Measurements from ENCODE around the gene HOXB7.
A peak's percentile ranks its signal among the peaks of the same experiment; 100 is the strongest.

HOXB7 gene

DNA sequence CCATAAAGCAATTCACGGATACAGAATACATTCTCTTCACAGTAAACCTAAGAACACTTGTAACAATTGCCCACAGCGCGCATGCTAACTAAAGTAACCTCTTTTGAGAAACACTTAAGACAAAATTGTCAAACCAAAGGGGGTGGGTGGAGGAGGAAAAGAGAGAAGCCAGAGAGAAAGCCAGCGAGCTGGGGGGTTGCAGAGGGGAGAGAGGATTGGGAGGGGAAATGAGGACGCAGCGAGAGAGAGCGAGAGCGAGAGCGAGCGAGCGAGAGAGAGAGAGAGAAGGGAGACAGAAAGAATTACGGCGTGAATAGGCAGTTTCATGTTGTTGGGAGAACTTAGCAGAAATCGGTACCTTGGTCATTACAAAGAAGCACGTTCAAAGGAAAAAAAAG is 1.6 kb upstream of the HOXB7 start:
- no peaks in the 10 kb centered on the region for H3K36me3 ChIP-seq (ENCODE audit: control insufficient read depth, insufficient read depth, low read length)
- DNase-seq (ENCODE audit: extremely low read depth, insufficient read length): no peak
- peak overlapping the region; percentile 48 for H3K4me3 ChIP-seq (replicated peaks; ENCODE audit: low read depth, low read length)
- peaks cover 3% of the 10 kb centered on the region for H3K27me3 ChIP-seq (replicated peaks; ENCODE audit: control insufficient read depth, insufficient read depth, low read length)
- TF ChIP-seq, protein P1, sequence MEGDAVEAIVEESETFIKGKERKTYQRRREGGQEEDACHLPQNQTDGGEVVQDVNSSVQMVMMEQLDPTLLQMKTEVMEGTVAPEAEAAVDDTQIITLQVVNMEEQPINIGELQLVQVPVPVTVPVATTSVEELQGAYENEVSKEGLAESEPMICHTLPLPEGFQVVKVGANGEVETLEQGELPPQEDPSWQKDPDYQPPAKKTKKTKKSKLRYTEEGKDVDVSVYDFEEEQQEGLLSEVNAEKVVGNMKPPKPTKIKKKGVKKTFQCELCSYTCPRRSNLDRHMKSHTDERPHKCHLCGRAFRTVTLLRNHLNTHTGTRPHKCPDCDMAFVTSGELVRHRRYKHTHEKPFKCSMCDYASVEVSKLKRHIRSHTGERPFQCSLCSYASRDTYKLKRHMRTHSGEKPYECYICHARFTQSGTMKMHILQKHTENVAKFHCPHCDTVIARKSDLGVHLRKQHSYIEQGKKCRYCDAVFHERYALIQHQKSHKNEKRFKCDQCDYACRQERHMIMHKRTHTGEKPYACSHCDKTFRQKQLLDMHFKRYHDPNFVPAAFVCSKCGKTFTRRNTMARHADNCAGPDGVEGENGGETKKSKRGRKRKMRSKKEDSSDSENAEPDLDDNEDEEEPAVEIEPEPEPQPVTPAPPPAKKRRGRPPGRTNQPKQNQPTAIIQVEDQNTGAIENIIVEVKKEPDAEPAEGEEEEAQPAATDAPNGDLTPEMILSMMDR (IDR thresholded peaks at IDR 0.05; ENCODE audit: insufficient read depth, low read length, poor library complexity, severe bottlenecking): no peak

DNA sequence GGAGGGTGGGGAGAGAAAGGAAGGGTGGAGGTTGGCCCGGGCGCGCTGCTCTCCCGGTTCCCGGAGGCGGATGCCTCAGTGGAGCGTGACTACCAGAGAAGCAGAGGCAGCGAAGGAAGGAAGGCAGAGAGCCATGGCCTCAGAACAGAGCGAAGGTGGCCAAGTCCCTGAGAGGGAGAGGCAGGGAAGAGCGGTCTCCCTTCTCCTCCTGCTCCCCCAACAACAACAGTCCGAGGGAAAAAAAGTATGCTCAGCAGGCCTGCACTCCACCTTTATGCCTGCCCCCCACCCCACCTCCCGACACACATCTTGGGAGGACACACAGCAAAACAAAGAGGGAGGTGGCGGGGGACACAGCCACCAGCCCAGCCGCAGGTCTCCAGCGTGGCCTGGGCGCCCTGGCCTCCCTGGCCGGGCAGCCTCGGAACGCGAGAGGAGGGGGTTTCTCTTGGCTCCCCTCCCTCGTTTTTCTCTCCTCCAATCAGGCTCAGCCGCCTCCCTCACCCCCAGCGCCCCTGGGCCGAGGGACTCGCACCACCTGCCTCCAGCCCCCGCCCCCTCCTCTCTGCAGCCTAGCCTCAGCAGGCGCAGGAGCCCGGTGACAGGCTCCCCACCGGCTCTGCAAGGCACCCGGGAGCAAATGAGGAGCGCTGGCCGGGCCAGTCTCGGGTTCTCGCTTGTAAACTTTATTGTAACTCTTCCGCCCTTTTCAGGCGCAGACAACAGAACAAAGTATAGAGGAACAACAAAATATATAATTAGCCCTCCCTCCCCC is 1.1 kb upstream of the HOXB7 start:
- no peak for DNase-seq (ENCODE audit: extremely low read depth, insufficient read length)
- TF ChIP-seq, protein P1 (IDR thresholded peaks at IDR 0.05; ENCODE audit: insufficient read depth, low read length, poor library complexity, severe bottlenecking): no peak
- Histone ChIP-seq H3K36me3 (ENCODE audit: control insufficient read depth, insufficient read depth, low read length) (no peaks in the 10 kb centered on the region), H3K4me3 (replicated peaks; ENCODE audit: low read depth, low read length) (peak overlapping the region; percentile 82), H3K27me3 (replicated peaks; ENCODE audit: control insufficient read depth, insufficient read depth, low read length) (peaks cover 3% of the 10 kb centered on the region)

DNA sequence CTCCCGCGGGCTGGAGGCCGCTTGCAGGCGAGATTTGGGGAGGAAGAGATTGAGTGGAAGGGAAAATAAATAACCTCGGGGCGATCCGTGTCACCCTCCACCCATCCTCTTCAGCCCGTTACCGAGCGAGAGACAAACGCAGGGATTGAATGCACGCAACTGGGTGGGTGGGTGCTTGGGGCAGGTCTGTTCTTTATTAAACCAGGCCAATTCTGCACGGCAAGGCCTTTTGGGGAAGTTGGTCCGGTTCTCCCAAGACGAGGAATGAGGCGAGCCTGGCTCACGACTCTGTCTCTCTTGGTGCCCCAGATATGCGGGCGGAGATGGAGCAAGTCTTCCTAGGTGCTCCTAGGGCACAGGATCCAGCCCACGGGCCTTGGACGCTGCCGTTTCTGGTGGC is 396 bp upstream of the HOXB7 start:
- no peak for DNase-seq (ENCODE audit: extremely low read depth, insufficient read length)
- H3K27me3 ChIP-seq (replicated peaks; ENCODE audit: control insufficient read depth, insufficient read depth, low read length): peaks cover under 1% of the 10 kb centered on the region
- TF ChIP-seq, protein P1 (IDR thresholded peaks at IDR 0.05; ENCODE audit: insufficient read depth, low read length, poor library complexity, severe bottlenecking): no peak
- H3K36me3 ChIP-seq (ENCODE audit: control insufficient read depth, insufficient read depth, low read length): no peaks in the 10 kb centered on the region
- H3K4me3 ChIP-seq (replicated peaks; ENCODE audit: low read depth, low read length): peak overlapping the region; percentile 82

DNA sequence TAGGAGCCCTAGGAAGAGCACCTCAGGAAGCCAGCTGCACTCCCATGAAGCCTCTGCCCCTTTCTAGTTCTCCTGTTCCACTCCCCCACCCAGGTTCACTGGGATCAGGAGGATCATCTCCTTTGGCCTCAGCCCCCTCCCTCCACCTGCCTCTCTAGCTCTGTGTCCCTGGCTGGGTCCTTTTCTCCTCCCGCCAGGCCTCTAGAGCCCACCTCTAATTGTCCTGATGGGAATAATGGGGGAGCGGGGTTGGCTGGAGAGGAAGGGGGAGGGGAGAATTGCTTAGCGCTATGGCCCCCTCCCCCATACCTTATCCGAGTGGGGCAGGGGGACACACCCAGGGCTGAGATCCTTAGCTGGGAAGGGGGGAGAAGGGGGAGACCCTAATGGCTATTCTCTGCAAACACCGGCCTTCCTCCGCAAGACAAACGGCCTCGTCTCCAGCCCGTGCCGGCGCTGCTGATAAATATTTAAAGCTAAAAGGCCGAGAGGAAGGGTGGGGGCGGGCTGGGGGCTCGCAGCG is 997 bp downstream of the HOXB7 start:
- Histone ChIP-seq H3K4me3 (replicated peaks; ENCODE audit: low read depth, low read length) (peak overlapping the region; percentile 82), H3K36me3 (ENCODE audit: control insufficient read depth, insufficient read depth, low read length) (no peaks in the 10 kb centered on the region), H3K27me3 (replicated peaks; ENCODE audit: control insufficient read depth, insufficient read depth, low read length) (no peaks in the 10 kb centered on the region; the same call in 1 of the 2 replicates)
- DNase-seq (ENCODE audit: extremely low read depth, insufficient read length): no peak
- TF ChIP-seq, protein P1 (IDR thresholded peaks at IDR 0.05; ENCODE audit: insufficient read depth, low read length, poor library complexity, severe bottlenecking): no peak

DNA sequence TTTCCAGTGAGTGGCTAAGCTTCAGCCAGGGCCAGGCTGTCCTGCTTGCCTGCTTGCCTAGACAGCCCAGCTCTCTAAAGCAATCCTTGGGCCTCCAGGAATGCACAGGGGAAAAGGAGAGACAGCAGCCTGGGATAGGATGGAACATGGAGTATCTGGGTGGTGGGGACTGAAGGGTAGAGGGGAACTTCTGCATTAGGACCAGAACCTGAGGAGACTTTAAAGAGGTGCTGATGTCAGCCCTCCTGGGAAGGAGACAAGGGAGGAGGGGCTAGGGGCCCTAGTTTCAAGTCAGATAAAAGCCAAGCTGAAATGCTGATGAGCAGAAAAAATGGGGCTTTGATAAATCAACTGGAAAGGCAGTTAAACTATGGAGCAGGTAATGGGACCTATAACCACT is 1.8 kb downstream of the HOXB7 start:
- no peak for DNase-seq (ENCODE audit: extremely low read depth, insufficient read length)
- H3K4me3 ChIP-seq (replicated peaks; ENCODE audit: low read depth, low read length): no peak overlapping the region
- H3K36me3 ChIP-seq (ENCODE audit: control insufficient read depth, insufficient read depth, low read length): no peaks in the 10 kb centered on the region
- TF ChIP-seq, protein P1 (IDR thresholded peaks at IDR 0.05; ENCODE audit: insufficient read depth, low read length, poor library complexity, severe bottlenecking): no peak
- H3K27me3 ChIP-seq (replicated peaks; ENCODE audit: control insufficient read depth, insufficient read depth, low read length): no peaks in the 10 kb centered on the region

Measured in GM06990 (cell line).